Stimulated activated CD8-positive, alpha-beta memory T cell treated with anti-CD3 and anti-CD28 coated beads, Interleukin-4, amount 100 ng/mL, for 48 hours (primary cell): Measurements from ENCODE around the gene SPTLC2.

Experiments
- DNase-seq: peaks from one replicate; pipeline ENCODE4 v3.0.0-alpha.2; 2020

Gene SPTLC2

DNA sequence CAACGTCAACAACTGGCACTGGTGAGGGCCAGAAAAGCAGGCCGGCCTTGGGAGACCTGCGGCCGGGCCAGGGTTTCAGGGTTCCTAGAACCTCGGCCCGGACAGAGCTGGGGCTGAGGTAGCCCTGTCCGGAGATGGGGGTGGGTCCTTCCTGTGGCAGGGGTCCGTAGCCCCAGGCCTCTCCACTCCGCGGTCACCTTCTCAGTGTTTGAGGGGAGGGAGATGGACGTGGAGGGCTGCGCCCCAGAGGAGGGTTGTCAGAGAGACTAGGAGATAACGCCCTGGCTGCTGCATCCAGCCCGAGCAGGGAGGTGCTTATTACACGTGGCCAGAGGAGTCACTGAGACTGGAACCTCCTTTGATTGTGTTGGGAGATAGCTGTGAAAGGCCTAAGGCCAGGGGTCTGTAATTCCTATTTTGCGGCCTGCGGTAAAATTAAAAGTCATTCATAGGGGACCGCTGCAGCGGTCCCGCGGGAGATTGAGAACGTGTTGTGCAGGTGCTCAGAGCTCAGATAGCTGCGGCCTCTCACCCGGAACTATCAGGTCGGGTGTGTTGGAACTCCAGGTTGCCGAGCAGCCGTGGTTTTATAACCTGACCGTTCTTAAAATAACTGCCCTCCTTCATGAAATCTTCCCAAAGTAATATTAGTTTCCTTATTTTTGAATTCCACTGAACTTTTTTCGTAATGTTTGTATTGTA is 158.0 kb downstream of the SPTLC2 start:
- peak; percentile 50 for DNase-seq

GRCh38 chr14:77457522-77458248 is 158.8 kb downstream of the SPTLC2 start, which contains the start of the genes AHSA1 and VIPAS39:
Gene AHSA1, plus strand, starts transcription at chr14:77458093. Its CDS starts 97 bp downstream, at chr14:77458190.
Gene VIPAS39, minus strand, starts transcription at chr14:77457601. Its CDS starts 3,499 bp downstream, at chr14:77454102.
- peak; percentile 92 for DNase-seq

GRCh38 chr14:77457115-77457521 is 159.3 kb downstream of the SPTLC2 start:
- no peak for DNase-seq
